GM23248 (cell line): Measurements from ENCODE around the gene SLC28A3.

Source experiments
- EZH2 ChIP-seq: fragments of 200-600 bp; sonication (generic); IDR thresholded peaks from 2 replicates; pipeline ENCODE4 v1.6.1; 2018; ENCODE audit warnings: antibody characterized with exemption, mild to moderate bottlenecking; ENCODE audit not compliant: insufficient read depth, poor library complexity, severe bottlenecking
- EZH2phosphoT487 ChIP-seq: fragments of 200-600 bp; sonication (generic); IDR thresholded peaks from 2 replicates; pipeline ENCODE4 v1.6.1; 2018; ENCODE audit warnings: antibody characterized with exemption, moderate library complexity, mild to moderate bottlenecking, low read depth; ENCODE audit not compliant: insufficient read depth

GRCh38 chr9:84294241-84294950 is 46.2 kb downstream of the SLC28A3 start:
- TF ChIP-seq EZH2 (no peak), EZH2phosphoT487 (no peak)
